Forelimb muscle (tissue), 1 donor: ENCODE data around the gene NTNG1. TPM values are rescaled to one million over a fixed set of nuclear protein-coding genes. Genes with fewer than 3 reads are reported as not detected.

ENCODE experiments used
- DNase-seq: peaks from one replicate; pipeline ENCODE4 v3.0.0-alpha.2; 2013; ENCODE audit warnings: low read depth
- polyA plus RNA-seq: library from polyadenylated mRNA; unstranded; fragments of 120-200 nt; gene quantifications from one replicate; pipeline ENCODE4 v1.2.1, GENCODE V29; 2013; ENCODE audit not compliant: insufficient read length

Gene NTNG1
- polyA plus RNA-seq, 1 donor: 8.5 TPM

GRCh38 chr1:107262467-107263286 is 121.8 kb downstream of the NTNG1 start:
- no peak for DNase-seq

DNA sequence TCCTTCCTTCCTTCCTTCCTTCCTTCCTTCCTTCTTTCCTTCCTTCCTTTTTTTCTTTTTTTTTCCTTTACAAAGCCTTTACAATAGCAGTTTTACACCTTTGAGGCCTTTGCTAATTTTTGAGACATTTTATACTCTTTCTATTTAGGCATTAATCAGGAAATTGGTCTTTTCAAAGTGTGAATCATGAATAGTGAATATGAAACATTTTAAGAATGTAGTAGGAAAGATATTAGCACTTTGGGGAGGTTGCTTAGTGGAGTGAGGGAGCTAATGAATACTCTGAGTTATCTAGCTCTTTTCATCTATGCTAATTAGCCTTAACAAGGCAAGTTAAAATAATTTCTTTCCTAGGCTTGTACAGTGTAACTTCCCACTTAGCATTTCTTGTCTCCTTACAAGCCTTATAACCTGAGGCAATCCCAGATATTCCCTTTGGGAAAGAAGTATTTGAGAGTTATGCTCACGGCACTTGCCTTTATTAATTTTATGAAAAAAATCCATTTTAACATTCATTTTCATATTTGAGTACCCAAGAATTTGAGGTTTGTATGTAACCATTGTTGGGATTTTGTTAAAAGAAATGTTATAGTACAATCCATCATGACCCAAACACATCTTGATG is 122.6 kb downstream of the NTNG1 start:
- no peak for DNase-seq

GRCh38 chr1:107264007-107264406 is 123.2 kb downstream of the NTNG1 start:
- DNase-seq: no peak

- DNase-seq: no peak
Measured at GRCh38 chr1:107264561-107264960, 123.7 kb downstream of the NTNG1 start.

DNA sequence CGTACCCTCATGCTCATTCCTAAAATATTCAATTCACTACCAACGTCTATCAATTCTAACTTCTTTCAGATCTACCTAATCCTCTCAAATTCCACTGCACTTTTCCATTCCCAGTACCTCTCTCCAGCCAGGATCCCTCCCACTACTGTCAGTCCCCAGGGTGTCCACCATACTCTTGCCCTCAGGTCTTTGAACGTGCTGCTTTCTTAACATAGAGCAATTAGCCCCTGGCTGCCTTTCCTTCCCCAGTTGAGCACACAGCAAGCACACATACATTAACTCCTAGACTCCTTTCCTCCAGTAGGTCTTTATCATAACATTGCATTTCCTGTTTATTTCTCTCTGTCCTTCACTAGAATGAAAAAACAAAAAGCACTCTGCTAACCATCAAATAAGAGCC is 126.7 kb downstream of the NTNG1 start:
- DNase-seq: no peak

DNA sequence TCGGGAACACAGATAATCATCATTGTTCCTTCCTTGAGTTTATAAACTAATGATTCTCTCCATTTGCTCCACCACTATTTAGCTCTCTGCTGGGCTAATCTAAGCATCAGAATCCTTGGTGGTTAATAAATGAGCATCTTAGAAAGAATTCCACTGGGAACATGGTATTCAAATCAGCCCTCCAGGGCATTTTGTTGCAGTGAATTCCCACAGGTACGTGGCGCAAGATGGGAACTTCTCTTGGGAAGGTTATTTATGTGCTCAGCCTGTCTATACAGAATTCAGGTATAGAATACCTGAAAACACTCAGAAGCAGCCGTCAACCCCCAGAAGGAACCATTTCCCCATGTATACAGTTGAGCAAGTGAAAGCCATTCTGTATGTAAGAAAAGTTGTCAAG is 131.5 kb downstream of the NTNG1 start:
- no peak for DNase-seq

- DNase-seq: no peak
Measured at GRCh38 chr1:107273515-107273914, 132.7 kb downstream of the NTNG1 start.

- no peak for DNase-seq
Measured at GRCh38 chr1:107274227-107274626, 133.4 kb downstream of the NTNG1 start.

GRCh38 chr1:107276247-107276646 is 135.4 kb downstream of the NTNG1 start:
- no peak for DNase-seq

- DNase-seq: peak; percentile 11
Measured at GRCh38 chr1:107277022-107277421, 136.2 kb downstream of the NTNG1 start.

- no peak for DNase-seq
Measured at GRCh38 chr1:107286125-107286524, 145.3 kb downstream of the NTNG1 start.

DNA sequence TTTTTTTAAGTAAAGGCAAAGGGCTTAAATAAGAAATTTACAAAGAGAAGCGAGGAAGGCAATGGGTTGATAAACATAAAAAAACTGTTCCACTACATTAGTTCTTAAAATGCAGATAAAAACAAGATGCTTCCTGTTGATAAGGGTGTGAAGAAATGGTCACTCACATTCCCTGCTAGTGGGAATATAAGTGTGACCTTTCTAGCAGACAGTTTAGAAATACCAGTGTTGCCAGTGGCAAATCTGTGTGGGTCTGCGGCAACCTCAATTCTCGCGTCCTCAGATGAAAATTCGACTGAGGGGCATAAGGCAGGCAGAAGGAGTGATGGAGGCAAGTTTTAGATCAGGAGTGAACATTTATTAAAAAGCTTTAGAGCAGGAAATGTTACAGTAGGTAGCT is 151.1 kb downstream of the NTNG1 start:
- no peak for DNase-seq

GRCh38 chr1:107293901-107294613 is 153.2 kb downstream of the NTNG1 start:
- no peak for DNase-seq

GRCh38 chr1:107294686-107295085 is 153.8 kb downstream of the NTNG1 start:
- peak; percentile 11 for DNase-seq

- no peak for DNase-seq
Measured at GRCh38 chr1:107297681-107298080, 156.8 kb downstream of the NTNG1 start.

DNA sequence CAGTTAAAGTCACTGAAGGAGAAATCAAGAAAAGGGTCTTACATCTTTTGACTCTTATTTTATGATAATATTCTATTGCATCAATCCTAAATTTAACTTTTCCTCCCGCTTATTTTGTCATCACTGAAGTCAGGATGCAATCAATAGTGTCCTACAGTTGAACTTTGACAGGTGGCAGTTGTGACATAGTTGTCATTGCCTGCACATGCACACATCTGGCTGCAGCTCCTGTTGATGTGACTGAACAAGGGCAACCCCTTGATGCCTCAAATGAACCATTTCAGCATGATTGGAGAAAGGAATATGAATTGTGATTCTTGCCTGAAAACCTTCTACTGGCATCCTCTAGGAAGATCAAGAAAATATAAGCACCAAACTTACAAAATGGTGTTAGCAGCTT is 157.7 kb downstream of the NTNG1 start:
- DNase-seq: no peak

- no peak for DNase-seq
Measured at GRCh38 chr1:107299521-107299920, 158.7 kb downstream of the NTNG1 start.

DNA sequence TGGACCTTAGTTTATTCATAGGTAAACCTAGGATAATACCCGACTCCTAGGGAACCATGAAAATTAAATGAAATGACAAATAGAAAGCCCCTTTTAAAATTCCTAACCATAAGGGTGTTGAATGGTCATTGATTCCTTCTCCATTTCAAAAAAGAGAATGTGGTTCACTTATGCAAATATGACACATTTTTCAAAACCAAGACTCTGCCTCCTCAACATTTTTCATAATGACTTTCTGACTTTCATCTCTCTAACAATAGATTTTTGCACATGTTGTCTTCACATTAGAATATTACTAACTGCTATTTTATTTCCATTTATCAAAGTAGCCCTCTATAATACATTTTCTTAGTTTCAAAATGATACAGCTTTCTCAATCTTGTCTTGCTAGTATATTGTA is 169.1 kb downstream of the NTNG1 start:
- no peak for DNase-seq

GRCh38 chr1:107315652-107316051 is 174.8 kb downstream of the NTNG1 start:
- DNase-seq: no peak

GRCh38 chr1:107318932-107319331 is 178.1 kb downstream of the NTNG1 start:
- DNase-seq: no peak

DNA sequence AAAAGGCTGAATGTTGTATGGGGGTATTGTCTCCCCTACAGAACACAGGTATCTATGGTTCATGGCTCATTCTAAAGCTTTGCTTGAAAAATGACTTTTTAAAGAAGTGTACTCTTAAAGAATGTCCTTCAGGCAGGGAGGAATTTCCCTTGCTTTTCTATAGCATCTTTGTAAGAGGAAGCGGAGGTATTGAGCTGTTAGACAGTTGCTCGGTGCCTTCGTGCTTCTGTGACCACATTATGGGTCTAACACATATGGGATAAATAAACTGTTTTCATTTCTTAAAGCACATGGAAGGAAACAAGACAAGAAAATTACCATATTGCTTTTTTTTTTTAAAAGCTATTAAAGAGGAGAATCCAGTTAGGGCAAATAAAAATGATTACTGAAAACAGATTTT is 182.9 kb downstream of the NTNG1 start:
- no peak for DNase-seq

- no peak for DNase-seq
Measured at GRCh38 chr1:107326824-107327445, 186.1 kb downstream of the NTNG1 start.
